ENCODE measurements around the gene MYMK.

Gene MYMK

DNA sequence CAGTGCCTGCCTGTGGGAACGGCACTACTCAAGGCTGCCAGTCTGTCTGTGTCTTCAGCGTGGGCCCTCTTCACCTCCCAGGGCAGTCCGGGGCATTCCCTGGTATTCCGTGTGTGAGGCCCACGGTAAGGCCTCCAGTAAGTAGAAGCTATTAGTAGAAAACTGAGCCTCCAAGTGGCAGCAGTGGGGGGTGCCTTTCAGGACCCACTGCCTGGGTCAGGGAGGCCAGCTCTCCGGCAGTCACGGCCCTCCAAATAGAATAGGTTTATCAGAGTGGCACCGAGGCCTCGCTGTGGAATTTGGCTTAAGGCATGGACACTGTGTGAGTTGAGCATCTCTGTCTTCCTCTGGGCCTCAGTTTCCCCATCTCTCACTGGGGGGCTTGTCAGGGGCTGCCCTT is 32.8 kb upstream of the MYMK start:
- no peak for TF ChIP-seq CTCF (IDR thresholded peaks at IDR 0.05; ENCODE audit: extremely low read depth, insufficient read depth, missing control alignments)
- in situ Hi-C loops (cut with MboI; ENCODE audit: low pct_unique_long_range_greater_than_20kb, low sequenced_read_pairs, unreplicated experiment) = no loop called here
- DNase-seq (ENCODE audit: low spot score) = no peak

- no peak for TF ChIP-seq CTCF (IDR thresholded peaks at IDR 0.05; ENCODE audit: extremely low read depth, insufficient read depth, missing control alignments)
- DNase-seq (ENCODE audit: low spot score) = no peak
- in situ Hi-C loops (cut with MboI; ENCODE audit: low pct_unique_long_range_greater_than_20kb, low sequenced_read_pairs, unreplicated experiment) = no loop called here
These were observed 31.6 kb upstream of the MYMK start for GRCh38 chr9:133556354-133556753.

GRCh38 chr9:133554729-133555128 is 30.0 kb upstream of the MYMK start:
- TF ChIP-seq CTCF (IDR thresholded peaks at IDR 0.05; ENCODE audit: extremely low read depth, insufficient read depth, missing control alignments) = no peak
- in situ Hi-C loops (cut with MboI; ENCODE audit: low pct_unique_long_range_greater_than_20kb, low sequenced_read_pairs, unreplicated experiment) = no loop called here
- DNase-seq (ENCODE audit: low spot score) = no peak

- in situ Hi-C loops (cut with MboI; ENCODE audit: low pct_unique_long_range_greater_than_20kb, low sequenced_read_pairs, unreplicated experiment) = no loop called here
- no peak for DNase-seq (ENCODE audit: low spot score)
- TF ChIP-seq CTCF (IDR thresholded peaks at IDR 0.05; ENCODE audit: extremely low read depth, insufficient read depth, missing control alignments) = no peak
These were observed 29.4 kb upstream of the MYMK start for GRCh38 chr9:133553973-133554713.

GRCh38 chr9:133553123-133553522 is 28.4 kb upstream of the MYMK start:
- no peak for DNase-seq (ENCODE audit: low spot score)
- in situ Hi-C loops (cut with MboI; ENCODE audit: low pct_unique_long_range_greater_than_20kb, low sequenced_read_pairs, unreplicated experiment) = no loop called here
- no peak for TF ChIP-seq CTCF (IDR thresholded peaks at IDR 0.05; ENCODE audit: extremely low read depth, insufficient read depth, missing control alignments)

GRCh38 chr9:133552236-133552635 is 27.5 kb upstream of the MYMK start:
- in situ Hi-C loops (cut with MboI; ENCODE audit: low pct_unique_long_range_greater_than_20kb, low sequenced_read_pairs, unreplicated experiment) = no loop called here
- no peak for TF ChIP-seq CTCF (IDR thresholded peaks at IDR 0.05; ENCODE audit: extremely low read depth, insufficient read depth, missing control alignments)
- DNase-seq (ENCODE audit: low spot score) = no peak
